ENCODE measurements around the gene NTMT1.
A peak's percentile ranks its signal among the peaks of the same experiment; 100 is the strongest.
"Not testable (repeated sequence)": the region's sequence is repeated elsewhere in the genome, so short reads cannot be mapped to it uniquely, and the experiment has no call there.

Gene NTMT1, protein sequence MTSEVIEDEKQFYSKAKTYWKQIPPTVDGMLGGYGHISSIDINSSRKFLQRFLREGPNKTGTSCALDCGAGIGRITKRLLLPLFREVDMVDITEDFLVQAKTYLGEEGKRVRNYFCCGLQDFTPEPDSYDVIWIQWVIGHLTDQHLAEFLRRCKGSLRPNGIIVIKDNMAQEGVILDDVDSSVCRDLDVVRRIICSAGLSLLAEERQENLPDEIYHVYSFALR

DNA sequence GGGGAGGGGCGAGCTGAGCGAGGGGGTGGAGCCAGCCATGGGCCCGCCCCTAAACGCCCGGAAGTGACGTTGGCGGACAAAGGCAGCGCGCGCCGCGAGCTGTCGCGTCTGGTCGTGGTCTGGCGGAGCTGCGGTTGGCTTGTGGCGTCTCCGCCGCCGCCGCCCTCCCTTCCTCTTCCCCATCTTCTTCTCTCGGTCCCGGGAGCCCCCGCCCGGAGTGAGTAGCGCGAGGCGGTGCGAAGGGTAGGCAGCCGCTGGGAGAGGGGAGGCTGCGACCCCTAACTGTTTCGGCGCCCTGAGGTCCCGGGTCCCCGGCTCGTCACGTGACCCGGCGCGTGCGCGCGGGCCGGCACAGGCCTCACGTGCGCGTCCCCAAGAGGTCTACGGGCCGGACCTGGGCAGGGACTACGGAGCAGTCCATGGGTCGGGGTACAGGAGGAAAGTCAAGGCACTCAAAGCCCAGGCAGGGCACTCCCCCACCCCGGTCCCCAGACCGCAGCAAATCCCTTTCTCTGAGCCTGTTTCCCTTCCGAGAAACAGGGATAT lies at the start of gene NTMT1:
NTMT1 (plus strand) TSS at position 85 of the 546 bp plus-strand sequence. CDS start 6,541 bp downstream, outside the sequence.
- peak; percentile 85 for DNase-seq (ENCODE audit: low spot score)

- DNase-seq (ENCODE audit: low spot score), result no peak
Measured at GRCh38 chr9:129576546-129577543, 49.1 kb upstream of the NTMT1 start.

DNA sequence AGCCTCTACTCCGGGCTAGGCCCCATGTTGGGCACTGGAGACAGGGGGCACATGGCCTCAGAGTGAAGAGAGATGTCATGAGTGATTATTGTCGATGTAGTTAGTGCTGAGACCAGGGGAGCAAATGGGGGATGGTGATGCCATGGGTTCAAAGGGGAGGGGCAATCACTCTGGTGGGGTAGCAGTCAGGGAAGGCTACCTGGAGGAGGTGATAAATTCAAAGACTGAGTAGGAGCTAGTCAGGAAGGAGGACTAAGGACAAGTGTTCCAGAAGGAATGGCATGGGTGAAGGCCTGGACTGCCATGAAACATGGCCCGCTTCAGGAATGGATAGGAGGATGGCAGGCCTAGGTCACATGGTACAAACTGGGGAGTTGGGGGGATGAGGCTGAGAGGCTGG lies 46.7 kb upstream of the NTMT1 start:
- no peak for DNase-seq (ENCODE audit: low spot score)

DNA sequence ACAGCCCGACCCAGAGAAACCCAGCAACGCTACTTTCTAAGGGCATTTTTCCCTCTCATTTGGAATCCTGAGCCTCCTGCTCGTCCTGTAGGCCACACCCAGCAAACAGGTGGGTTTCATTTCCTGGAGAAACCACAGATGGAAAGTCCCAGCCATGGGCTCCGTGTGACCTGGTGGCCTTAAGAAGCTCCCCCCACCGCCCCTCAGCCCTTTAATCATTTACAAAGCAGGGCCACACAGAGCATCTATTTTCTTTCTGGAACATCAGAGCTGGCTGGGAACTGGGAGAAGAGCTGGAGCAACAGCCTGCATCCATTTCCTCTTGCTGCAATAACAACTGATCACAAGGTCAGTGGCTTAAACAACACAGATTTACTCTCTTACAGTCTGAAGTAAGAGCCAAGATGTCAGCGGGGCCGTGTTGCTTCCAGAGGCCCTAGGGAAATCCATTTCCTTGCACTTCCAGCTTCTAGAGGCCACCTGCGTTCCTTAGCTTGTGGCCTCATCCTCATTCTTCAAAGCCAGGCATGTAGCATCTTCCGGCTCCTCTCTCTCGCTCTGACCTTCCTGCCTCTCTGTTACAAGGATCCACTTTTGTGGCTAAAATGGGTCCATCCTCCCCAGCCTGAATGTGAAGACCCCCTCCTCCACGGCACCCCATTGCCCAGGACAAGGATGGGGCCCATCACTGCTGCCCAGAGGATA lies 45.6 kb upstream of the NTMT1 start:
- no peak for DNase-seq (ENCODE audit: low spot score)

DNA sequence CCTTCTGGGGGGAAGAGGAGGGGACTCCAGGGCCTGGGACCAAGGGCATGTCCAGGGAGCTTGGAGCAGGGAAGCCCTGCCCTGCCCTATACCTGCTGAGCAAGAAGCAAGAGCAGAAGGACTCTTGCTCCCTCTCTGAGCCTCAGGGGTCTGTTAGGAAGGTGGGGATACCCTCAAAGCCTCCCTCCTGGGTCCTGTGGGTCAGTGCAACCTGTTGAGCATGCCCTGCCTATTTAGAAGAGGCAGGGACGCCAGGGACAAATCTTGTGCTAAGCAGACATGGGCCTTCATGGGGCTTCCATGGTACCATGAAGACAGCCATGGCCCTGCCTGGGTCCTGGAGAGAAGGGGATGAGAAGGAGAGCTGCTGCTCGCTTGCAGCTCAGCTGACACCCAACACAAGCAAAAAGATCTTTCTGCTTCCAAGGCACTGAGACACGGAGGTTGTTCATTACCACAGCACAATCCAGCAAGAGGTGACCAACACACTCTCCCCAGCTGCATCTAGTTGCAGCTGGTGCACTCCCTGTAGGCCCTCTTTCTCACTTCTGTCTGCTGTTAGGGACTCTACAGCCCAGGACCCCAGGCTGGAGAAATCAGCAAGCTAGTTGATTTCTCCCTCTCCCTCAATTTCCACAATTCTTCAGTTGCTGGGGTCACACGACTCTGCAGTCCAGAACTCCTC lies 44.3 kb upstream of the NTMT1 start:
- DNase-seq (ENCODE audit: low spot score), result no peak

- no peak for DNase-seq (ENCODE audit: low spot score)
Measured at GRCh38 chr9:129582855-129583254, 43.1 kb upstream of the NTMT1 start.

- no peak for DNase-seq (ENCODE audit: low spot score)
Measured at GRCh38 chr9:129583308-129584038, 42.5 kb upstream of the NTMT1 start.

GRCh38 chr9:129584136-129584535 lies 41.8 kb upstream of the NTMT1 start:
- DNase-seq (ENCODE audit: low spot score), result peak; percentile 45

GRCh38 chr9:129585352-129585751 lies 40.6 kb upstream of the NTMT1 start:
- DNase-seq (ENCODE audit: low spot score), result no peak

GRCh38 chr9:129586245-129586644 lies 39.7 kb upstream of the NTMT1 start:
- no peak for DNase-seq (ENCODE audit: low spot score)

DNA sequence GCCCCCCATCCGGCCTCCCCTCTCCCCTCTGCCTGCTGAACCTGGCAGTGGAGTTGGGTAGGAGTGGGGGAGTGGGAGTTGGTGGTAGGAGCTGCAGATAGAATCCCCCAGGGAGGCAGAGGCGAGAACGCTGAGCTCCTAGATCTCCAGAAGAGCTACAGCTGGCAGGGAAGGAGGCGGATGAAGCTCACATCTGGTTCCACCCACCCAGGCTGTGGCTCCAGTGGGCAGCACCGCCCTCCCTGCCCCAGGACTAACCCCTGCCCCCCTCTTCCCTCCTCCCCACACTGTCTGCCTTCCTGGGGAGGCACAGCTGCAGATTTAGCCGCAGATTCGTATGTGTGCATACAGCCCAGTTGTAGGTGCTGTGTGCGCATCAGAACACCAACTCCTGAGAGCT lies 39.3 kb upstream of the NTMT1 start:
- DNase-seq (ENCODE audit: low spot score), result no peak

- no peak for DNase-seq (ENCODE audit: low spot score)
Measured at GRCh38 chr9:129587487-129588262, 38.3 kb upstream of the NTMT1 start.

GRCh38 chr9:129590466-129590865 lies 35.5 kb upstream of the NTMT1 start:
- DNase-seq (ENCODE audit: low spot score), result no peak

GRCh38 chr9:129591916-129592315 lies 34.0 kb upstream of the NTMT1 start:
- no peak for DNase-seq (ENCODE audit: low spot score)

GRCh38 chr9:129592790-129593189 lies 33.2 kb upstream of the NTMT1 start:
- not testable (repeated sequence) for DNase-seq (ENCODE audit: low spot score)

DNA sequence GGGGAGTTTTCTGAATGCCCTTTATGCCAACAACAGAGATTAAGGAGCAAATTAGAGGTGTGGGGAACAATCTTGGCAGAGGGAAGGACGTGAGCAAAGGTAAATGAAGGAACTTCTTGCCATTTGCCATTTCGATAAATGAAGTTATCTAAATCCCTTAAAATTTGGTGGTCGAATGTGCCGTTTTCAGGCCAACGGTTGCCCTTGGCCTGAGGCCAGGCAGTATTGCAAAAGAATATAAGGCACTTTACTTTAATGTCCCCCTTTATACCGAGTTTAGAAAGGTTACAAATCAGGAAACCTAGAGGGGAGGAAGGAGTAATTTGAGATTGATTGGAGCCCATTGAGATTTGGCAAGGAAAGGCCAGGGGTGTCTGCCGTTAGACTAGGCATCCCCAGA lies 31.3 kb upstream of the NTMT1 start:
- no peak for DNase-seq (ENCODE audit: low spot score)

- no peak for DNase-seq (ENCODE audit: low spot score)
Measured at GRCh38 chr9:129595311-129595741, 30.6 kb upstream of the NTMT1 start.

DNA sequence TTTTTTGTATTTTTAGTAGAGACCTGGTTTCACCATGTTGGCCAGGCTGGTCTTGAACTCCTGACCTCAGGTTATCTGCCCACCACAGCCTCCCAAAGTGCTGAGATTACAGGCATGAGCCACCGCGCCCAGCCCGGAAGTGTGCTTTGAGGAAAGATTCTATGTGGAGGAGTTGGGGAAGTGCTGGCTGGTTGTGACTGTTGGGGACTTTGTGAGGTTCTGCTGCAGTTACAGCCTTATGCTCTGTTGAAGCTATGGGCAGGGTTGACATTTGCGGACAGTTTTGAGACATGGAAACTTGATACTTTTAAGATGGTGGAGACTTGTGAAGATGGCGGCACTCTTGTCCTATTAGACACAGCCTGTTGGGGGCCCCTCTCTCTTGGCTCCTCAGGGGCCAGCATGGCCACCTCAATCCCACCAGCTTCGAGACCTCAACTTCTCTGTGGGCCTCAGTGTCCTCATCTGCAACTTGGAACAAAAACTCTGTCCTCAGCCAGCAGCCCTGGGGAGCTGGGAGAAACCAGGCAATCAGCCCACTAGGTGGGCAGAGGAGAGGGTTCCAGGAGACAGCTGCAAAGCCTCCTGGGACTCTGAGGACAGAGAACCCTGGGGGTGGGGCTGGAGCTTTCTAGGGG lies 29.9 kb upstream of the NTMT1 start:
- no peak for DNase-seq (ENCODE audit: low spot score)

DNA sequence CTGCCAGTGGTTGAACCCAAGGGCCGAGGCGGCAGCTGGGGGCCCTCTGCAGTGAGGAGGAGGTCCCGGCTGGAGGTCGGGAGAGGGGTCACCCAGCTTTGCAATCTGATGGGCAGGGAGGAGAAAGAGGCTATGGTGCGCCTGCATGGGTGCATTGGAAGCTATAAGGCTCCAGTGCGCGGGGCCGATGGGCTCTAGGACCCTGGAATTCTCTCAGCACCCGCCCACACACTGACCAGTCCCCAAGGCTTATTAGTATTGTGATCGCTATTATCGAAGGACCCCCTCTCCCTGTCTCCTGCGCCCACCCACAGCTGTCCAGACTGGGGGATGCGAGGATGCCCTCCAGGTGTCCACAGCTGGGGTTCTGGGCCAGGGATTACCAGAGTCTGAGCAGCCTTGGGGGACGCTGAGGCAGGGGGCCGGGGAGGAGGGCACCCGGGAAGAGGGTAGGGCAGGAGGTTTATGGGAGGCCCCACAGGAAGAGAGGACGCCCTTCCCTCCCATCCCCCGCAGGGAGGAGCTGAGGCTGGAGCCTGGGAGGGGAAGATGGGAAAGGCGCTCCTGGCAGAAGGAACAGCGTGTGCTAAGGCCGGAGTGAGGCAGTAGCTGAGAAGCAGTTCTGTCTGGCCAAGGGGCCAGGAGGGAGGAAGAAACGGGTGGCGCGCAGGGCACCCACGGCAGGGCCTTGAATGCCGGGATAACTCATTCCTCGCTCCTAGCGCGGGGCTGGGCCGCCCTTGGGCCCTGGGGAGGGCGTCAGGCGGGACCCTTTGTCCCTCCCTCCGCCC lies 29.2 kb upstream of the NTMT1 start:
- no peak for DNase-seq (ENCODE audit: low spot score)
